Uterus (tissue), 4 donors: ENCODE measurements around the gene NLK. TPM values are rescaled to one million over a fixed set of nuclear protein-coding genes. Genes with fewer than 3 reads are reported as not detected.

ENCODE experiments used
- DNase-seq, 2 donors: peaks; one replicate each; pipeline ENCODE4 v3.0.0-alpha.2; 2019 to 2020
- H3K27ac ChIP-seq, 2 donors: fragments of 200-600 bp; sonication (generic); 1 replicate in 1 of 2; 2 replicates in 1 of 2; pipeline ENCODE4 v1.5.1; 2016 to 2018
- H3K27me3 ChIP-seq, 2 donors: fragments of 200-600 bp; sonication (generic); one replicate each; pipeline ENCODE4 v1.5.1; 2018 to 2019; ENCODE audit warnings: control low read depth in 1 of 2
- H3K36me3 ChIP-seq, 2 donors: fragments of 200-600 bp; sonication (generic); one replicate each; pipeline ENCODE4 v1.5.1; 2019; ENCODE audit warnings: control low read depth in 1 of 2
- H3K4me1 ChIP-seq, 2 donors: fragments of 200-600 bp; sonication (generic); one replicate each; pipeline ENCODE4 v1.5.1; 2018 to 2019; ENCODE audit warnings: control low read depth in 1 of 2
- H3K4me3 ChIP-seq, 2 donors: fragments of 200-600 bp; sonication (generic); 1 replicate in 1 of 2; 2 replicates in 1 of 2; pipeline ENCODE4 v1.5.1; 2018 to 2019; ENCODE audit warnings: mild to moderate bottlenecking in 1 of 2
- H3K9me3 ChIP-seq, 2 donors: fragments of 200-600 bp; sonication (generic); one replicate each; pipeline ENCODE4 v1.5.1; 2019; ENCODE audit warnings: control low read depth in 1 of 2
- CTCF ChIP-seq, 4 experiments: fragments of 200-600 bp in 2 of 4; fragments of 450-650 bp in 2 of 4; sonication (generic) in 2 of 4; IDR thresholded peaks; one replicate each; pipeline ENCODE4 v1.5.1; 2016 to 2019; ENCODE audit warnings: antibody characterized with exemption in 4 of 4, mild to moderate bottlenecking in 2 of 4, moderate library complexity in 1 of 4
- POLR2A ChIP-seq, 2 donors: fragments of 450-650 bp; IDR thresholded peaks; one replicate each; pipeline ENCODE4 v1.6.1; 2016; ENCODE audit warnings: antibody characterized with exemption in 2 of 2, mild to moderate bottlenecking in 1 of 2, moderate library complexity in 1 of 2
- intact Hi-C: fragments of 100-400 bp; cut with DNase I; formaldehyde crosslinking; loops from one replicate; pipeline ENCODE4 v1.15.1; 2023; ENCODE audit warnings: low total_unique reads
- total RNA-seq, 4 donors: library from RNA; depleted of rRNA in 3 of 4; stranded (reverse); fragments of >200 nt in 3 of 4; gene quantifications; one replicate each; pipeline versions ENCODE4 v1.1.0 to v1.2.4, GENCODE V29; 2014 to 2023
- donor health status: DM: yes; HTN: yes; CAD: no.

Gene NLK
- total RNA-seq, 4 donors from 2014 or later, result 7.7 to 36.8 (median 23.4) TPM

GRCh38 chr17:28110184-28110583, 67.7 kb downstream of the NLK start:
- TF ChIP-seq POLR2A (IDR thresholded peaks at IDR 0.05) (no peak), CTCF (IDR thresholded peaks at IDR 0.05) (no peak)
- no peaks in the 10 kb centered on the region for H3K36me3 ChIP-seq
- peaks cover 0 to 4% of the 10 kb centered on the region in 2 donors for H3K4me1 ChIP-seq
- no peak overlapping the region for H3K27ac ChIP-seq
- H3K27me3 ChIP-seq, result no peaks in the 10 kb centered on the region
- no peak for DNase-seq
- no peak overlapping the region for H3K4me3 ChIP-seq
- intact Hi-C loops, result no loop called here
- H3K9me3 ChIP-seq, result no peaks in the 10 kb centered on the region

- intact Hi-C loops, result no loop called here
- TF ChIP-seq POLR2A (IDR thresholded peaks at IDR 0.05) (no peak), CTCF (IDR thresholded peaks at IDR 0.05) (no peak)
- Histone ChIP-seq H3K27me3 (no peaks in the 10 kb centered on the region), H3K9me3 (no peaks in the 10 kb centered on the region), H3K27ac (peak overlapping the region in 1 of 2 donors; percentile 52), H3K4me3 (no peak overlapping the region), H3K36me3 (no peaks in the 10 kb centered on the region), H3K4me1 (peaks cover 0 to 4% of the 10 kb centered on the region in 2 donors)
- no peak for DNase-seq
Observed at GRCh38 chr17:28112181-28112580, 69.7 kb downstream of the NLK start.

GRCh38 chr17:28112606-28113005, 70.1 kb downstream of the NLK start:
- TF ChIP-seq POLR2A (IDR thresholded peaks at IDR 0.05) (no peak), CTCF (IDR thresholded peaks at IDR 0.05) (no peak)
- Histone ChIP-seq H3K9me3 (no peaks in the 10 kb centered on the region), H3K27ac (peak overlapping the region in 1 of 2 donors; percentile 52), H3K4me3 (no peak overlapping the region), H3K4me1 (peaks cover 0 to 4% of the 10 kb centered on the region in 2 donors), H3K36me3 (no peaks in the 10 kb centered on the region), H3K27me3 (no peaks in the 10 kb centered on the region)
- intact Hi-C loops, result no loop called here
- DNase-seq, result no peak

GRCh38 chr17:28113269-28113668, 70.8 kb downstream of the NLK start:
- intact Hi-C loops, result no loop called here
- DNase-seq, result no peak
- H3K4me3 ChIP-seq, result no peak overlapping the region
- no peak for TF ChIP-seq CTCF (IDR thresholded peaks at IDR 0.05)
- no peak for TF ChIP-seq POLR2A (IDR thresholded peaks at IDR 0.05)
- no peaks in the 10 kb centered on the region for H3K36me3 ChIP-seq
- H3K9me3 ChIP-seq, result no peaks in the 10 kb centered on the region
- H3K27ac ChIP-seq, result peak overlapping the region in 1 of 2 donors; percentile 52
- H3K27me3 ChIP-seq, result no peaks in the 10 kb centered on the region
- peaks cover 0 to 4% of the 10 kb centered on the region in 2 donors for H3K4me1 ChIP-seq

- H3K27ac ChIP-seq, result no peak overlapping the region
- H3K27me3 ChIP-seq, result no peaks in the 10 kb centered on the region
- no peaks in the 10 kb centered on the region for H3K36me3 ChIP-seq
- no peak overlapping the region for H3K4me3 ChIP-seq
- TF ChIP-seq POLR2A (IDR thresholded peaks at IDR 0.05), result no peak
- no peak for TF ChIP-seq CTCF (IDR thresholded peaks at IDR 0.05)
- no peaks in the 10 kb centered on the region for H3K9me3 ChIP-seq
- DNase-seq, result no peak
- intact Hi-C loops, result no loop called here
- peaks cover 0 to 4% of the 10 kb centered on the region in 2 donors for H3K4me1 ChIP-seq
Observed at GRCh38 chr17:28115046-28115445, 72.6 kb downstream of the NLK start.
